GM12891 (cell line): Measurements from ENCODE around the gene AQP2.

Experiments
- POLR2A ChIP-seq: IDR thresholded peaks from 2 replicates; pipeline ENCODE4 v1.6.1; 2011; ENCODE audit warnings: low read depth, low read length, control low read depth
- POLR2AphosphoS5 ChIP-seq: IDR thresholded peaks from 2 replicates; pipeline ENCODE4 v1.6.1; 2011; ENCODE audit warnings: low read depth, low read length, control low read depth
- POU2F2 ChIP-seq: IDR thresholded peaks from 2 replicates; pipeline ENCODE4 v1.6.1; 2011; ENCODE audit warnings: low read depth, mild to moderate bottlenecking, control low read depth, low read length, moderate library complexity
- TAF1 ChIP-seq: IDR thresholded peaks from 2 replicates; pipeline ENCODE4 v1.6.1; 2011; ENCODE audit warnings: low read depth, low read length, control low read depth

GRCh38 chr12:49973361-49973830, 22.9 kb downstream of the AQP2 start:
- TF ChIP-seq POLR2A (no peak), TAF1 (no peak), POLR2AphosphoS5 (no peak), POU2F2 (no peak)
